ENCODE results near the gene ARPP21. TPM values are rescaled to one million over a fixed set of nuclear protein-coding genes. Genes with fewer than 3 reads are reported as not detected.

ARPP21 gene
- total RNA-seq, 1 donor, result not detected

DNA sequence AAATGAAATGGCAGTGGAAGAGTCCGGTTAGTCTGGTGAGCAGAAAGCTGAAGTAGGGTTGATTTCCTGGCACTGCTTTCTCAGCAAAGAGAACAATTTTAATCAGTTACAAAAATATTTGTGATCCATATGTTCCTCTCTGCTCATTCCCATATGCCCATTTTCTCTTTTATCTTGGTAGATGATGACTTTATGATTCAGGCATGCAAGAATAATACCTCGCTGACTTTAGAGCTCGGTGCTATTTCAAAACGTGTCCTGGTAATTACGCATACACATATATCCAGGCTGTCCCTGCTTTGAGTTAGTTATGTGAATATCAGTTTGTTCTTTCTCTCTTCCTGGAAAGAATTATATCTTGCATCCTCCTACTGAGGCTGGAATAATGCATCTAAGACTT, 38.5 kb downstream of the ARPP21 start:
- no peak overlapping the region for H2AFZ ChIP-seq (ENCODE audit: low read length)
- no peak for DNase-seq (ENCODE audit: insufficient read length, low spot score, missing footprints)
- H3K36me3 ChIP-seq (ENCODE audit: insufficient read depth, low read length), result no peaks in the 10 kb centered on the region
- TF ChIP-seq, protein P1, sequence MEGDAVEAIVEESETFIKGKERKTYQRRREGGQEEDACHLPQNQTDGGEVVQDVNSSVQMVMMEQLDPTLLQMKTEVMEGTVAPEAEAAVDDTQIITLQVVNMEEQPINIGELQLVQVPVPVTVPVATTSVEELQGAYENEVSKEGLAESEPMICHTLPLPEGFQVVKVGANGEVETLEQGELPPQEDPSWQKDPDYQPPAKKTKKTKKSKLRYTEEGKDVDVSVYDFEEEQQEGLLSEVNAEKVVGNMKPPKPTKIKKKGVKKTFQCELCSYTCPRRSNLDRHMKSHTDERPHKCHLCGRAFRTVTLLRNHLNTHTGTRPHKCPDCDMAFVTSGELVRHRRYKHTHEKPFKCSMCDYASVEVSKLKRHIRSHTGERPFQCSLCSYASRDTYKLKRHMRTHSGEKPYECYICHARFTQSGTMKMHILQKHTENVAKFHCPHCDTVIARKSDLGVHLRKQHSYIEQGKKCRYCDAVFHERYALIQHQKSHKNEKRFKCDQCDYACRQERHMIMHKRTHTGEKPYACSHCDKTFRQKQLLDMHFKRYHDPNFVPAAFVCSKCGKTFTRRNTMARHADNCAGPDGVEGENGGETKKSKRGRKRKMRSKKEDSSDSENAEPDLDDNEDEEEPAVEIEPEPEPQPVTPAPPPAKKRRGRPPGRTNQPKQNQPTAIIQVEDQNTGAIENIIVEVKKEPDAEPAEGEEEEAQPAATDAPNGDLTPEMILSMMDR (IDR thresholded peaks at IDR 0.05; ENCODE audit: extremely low read depth, low read depth, low read length), result no peak
- H3K79me2 ChIP-seq (ENCODE audit: insufficient read depth, low read length), result no peaks in the 10 kb centered on the region
- no peak overlapping the region for H3K4me2 ChIP-seq (ENCODE audit: insufficient read depth, low read length)
- H3K9me3 ChIP-seq (ENCODE audit: low read depth, low read length), result no peaks in the 10 kb centered on the region
- no peak overlapping the region for H3K27ac ChIP-seq (ENCODE audit: low read depth, low read length)
- H3K4me1 ChIP-seq (ENCODE audit: insufficient read depth, low read length), result no peaks in the 10 kb centered on the region
- no peaks in the 10 kb centered on the region for H4K20me1 ChIP-seq (ENCODE audit: insufficient read depth, low read length)
- H3K27me3 ChIP-seq (ENCODE audit: insufficient read depth, low read length), result no peaks in the 10 kb centered on the region
- no peak overlapping the region for H3K4me3 ChIP-seq (ENCODE audit: insufficient read depth, low read length)

DNA sequence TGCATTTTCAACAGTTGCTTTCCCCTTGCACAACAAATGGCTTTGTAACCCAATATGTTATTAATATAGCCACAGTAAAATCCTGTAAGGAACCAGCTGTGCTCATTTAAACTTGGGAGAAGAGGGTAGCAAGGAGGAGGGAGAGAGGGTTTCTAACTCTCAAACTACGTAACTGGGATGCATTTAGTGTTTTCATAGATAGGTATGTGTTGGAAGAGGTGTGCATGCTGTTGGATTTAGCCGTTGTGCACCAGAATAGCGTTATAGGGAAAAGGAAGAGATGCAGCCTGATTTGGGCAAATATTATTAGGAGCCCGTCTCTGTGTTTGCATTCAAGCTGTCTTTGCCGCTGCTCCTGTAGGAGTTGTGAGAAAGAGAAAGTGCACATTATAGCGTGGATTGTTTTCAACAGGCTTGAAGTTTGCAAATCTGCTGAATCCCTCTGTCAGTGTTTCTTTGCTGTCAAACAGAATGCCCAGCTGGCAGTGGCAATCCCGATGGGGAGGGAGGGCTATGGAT, 39.4 kb downstream of the ARPP21 start:
- Histone ChIP-seq H3K4me2 (ENCODE audit: insufficient read depth, low read length) (no peak overlapping the region), H4K20me1 (ENCODE audit: insufficient read depth, low read length) (no peaks in the 10 kb centered on the region), H3K27ac (ENCODE audit: low read depth, low read length) (no peak overlapping the region), H3K36me3 (ENCODE audit: insufficient read depth, low read length) (no peaks in the 10 kb centered on the region), H3K4me3 (ENCODE audit: insufficient read depth, low read length) (no peak overlapping the region), H3K9me3 (ENCODE audit: low read depth, low read length) (no peaks in the 10 kb centered on the region), H2AFZ (ENCODE audit: low read length) (no peak overlapping the region), H3K4me1 (ENCODE audit: insufficient read depth, low read length) (no peaks in the 10 kb centered on the region), H3K79me2 (ENCODE audit: insufficient read depth, low read length) (no peaks in the 10 kb centered on the region), H3K27me3 (ENCODE audit: insufficient read depth, low read length) (no peaks in the 10 kb centered on the region)
- TF ChIP-seq, protein P1 (IDR thresholded peaks at IDR 0.05; ENCODE audit: extremely low read depth, low read depth, low read length), result no peak
- DNase-seq (ENCODE audit: insufficient read length, low spot score, missing footprints), result no peak

DNA sequence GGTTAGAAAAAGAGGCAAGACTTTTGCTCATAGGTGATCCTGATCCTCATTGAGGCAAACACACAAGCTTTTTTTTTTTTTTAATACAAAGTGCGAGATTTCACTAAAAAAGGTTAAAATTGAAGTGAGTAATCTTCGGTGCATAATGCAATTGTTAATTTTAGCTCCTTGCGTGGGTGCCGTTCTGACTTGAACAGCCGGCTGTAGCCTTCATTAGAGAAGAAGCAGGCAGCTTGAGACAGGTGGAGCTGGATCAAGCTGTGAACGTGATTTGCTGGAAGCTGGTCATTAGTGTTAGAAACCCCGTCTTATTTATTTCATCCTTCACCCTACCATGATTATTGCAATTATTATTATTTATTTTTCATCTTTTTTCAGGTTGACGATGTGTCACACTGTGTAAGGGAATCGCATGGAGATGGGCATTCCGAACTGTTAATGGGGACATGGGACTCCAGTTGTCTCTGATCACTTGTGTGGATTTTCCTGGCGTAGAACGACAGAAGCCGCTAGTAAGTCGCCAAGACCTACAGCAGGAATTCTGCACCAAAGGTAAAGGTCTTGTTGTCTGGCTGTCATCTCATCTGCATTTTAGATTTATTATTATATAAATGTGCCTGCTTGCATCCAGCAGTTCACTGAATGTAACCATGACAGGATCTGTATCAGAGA, 40.2 kb downstream of the ARPP21 start:
- no peak for DNase-seq (ENCODE audit: insufficient read length, low spot score, missing footprints)
- no peaks in the 10 kb centered on the region for H3K9me3 ChIP-seq (ENCODE audit: low read depth, low read length)
- no peak overlapping the region for H3K4me2 ChIP-seq (ENCODE audit: insufficient read depth, low read length)
- TF ChIP-seq, protein P1 (IDR thresholded peaks at IDR 0.05; ENCODE audit: extremely low read depth, low read depth, low read length), result no peak
- no peaks in the 10 kb centered on the region for H3K27me3 ChIP-seq (ENCODE audit: insufficient read depth, low read length)
- H3K36me3 ChIP-seq (ENCODE audit: insufficient read depth, low read length), result no peaks in the 10 kb centered on the region
- H2AFZ ChIP-seq (ENCODE audit: low read length), result no peak overlapping the region
- H3K4me1 ChIP-seq (ENCODE audit: insufficient read depth, low read length), result no peaks in the 10 kb centered on the region
- H4K20me1 ChIP-seq (ENCODE audit: insufficient read depth, low read length), result no peaks in the 10 kb centered on the region
- no peak overlapping the region for H3K27ac ChIP-seq (ENCODE audit: low read depth, low read length)
- H3K4me3 ChIP-seq (ENCODE audit: insufficient read depth, low read length), result no peak overlapping the region
- no peaks in the 10 kb centered on the region for H3K79me2 ChIP-seq (ENCODE audit: insufficient read depth, low read length)

DNA sequence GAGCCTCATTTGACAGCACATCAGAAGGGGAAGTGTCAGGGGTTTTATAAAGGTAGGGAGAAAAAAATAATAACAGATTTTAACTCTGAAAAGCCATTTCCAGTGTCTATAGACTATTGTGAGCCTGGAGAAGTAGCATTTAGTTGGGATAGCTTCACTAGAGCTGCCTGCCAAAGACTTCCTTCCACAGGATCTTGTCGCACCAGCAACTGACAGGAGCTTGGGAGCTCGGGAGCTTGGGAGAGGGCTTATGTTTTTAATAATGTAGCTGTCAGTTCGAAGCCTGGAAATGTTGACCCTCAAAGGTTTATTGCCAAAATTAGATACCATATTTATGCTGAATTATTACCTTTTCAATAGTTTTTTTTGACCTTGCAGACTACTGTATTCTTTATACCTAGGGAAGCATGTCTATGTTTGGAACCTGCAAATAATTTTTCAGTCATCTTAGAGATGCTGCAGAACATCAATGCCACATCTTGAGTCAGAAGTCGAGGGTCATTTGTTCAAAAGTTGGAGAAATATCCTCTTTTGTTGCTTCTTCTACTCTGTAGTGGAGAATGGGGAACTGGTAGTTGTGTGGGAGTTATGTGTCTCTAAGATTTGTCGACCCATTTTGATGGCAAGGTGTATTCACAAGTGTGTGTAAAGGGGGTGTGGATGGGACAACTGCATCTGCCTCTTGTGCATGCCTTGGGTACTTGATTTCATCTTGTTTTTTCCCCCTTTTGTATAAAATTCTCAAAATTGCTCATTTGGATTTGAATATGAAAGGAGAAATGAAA, 41.7 kb downstream of the ARPP21 start:
- Histone ChIP-seq H3K4me3 (ENCODE audit: insufficient read depth, low read length) (no peak overlapping the region), H3K4me1 (ENCODE audit: insufficient read depth, low read length) (no peaks in the 10 kb centered on the region), H3K79me2 (ENCODE audit: insufficient read depth, low read length) (no peaks in the 10 kb centered on the region), H3K4me2 (ENCODE audit: insufficient read depth, low read length) (no peak overlapping the region), H2AFZ (ENCODE audit: low read length) (no peak overlapping the region), H3K9me3 (ENCODE audit: low read depth, low read length) (no peaks in the 10 kb centered on the region), H3K27me3 (ENCODE audit: insufficient read depth, low read length) (no peaks in the 10 kb centered on the region), H4K20me1 (ENCODE audit: insufficient read depth, low read length) (no peaks in the 10 kb centered on the region), H3K36me3 (ENCODE audit: insufficient read depth, low read length) (no peaks in the 10 kb centered on the region), H3K27ac (ENCODE audit: low read depth, low read length) (no peak overlapping the region)
- no peak for DNase-seq (ENCODE audit: insufficient read length, low spot score, missing footprints)
- TF ChIP-seq, protein P1 (IDR thresholded peaks at IDR 0.05; ENCODE audit: extremely low read depth, low read depth, low read length), result no peak
